SK-N-SH (cell line): ENCODE data around the gene SPAG9. TPM values are rescaled to one million over a fixed set of nuclear protein-coding genes. Genes with fewer than 3 reads are reported as not detected.
A peak's percentile ranks its signal among the peaks of the same experiment; 100 is the strongest.

Experiments
- CTCF ChIA-PET: fragments of 300-600, 350-600 bp; formaldehyde crosslinking; extraction: SDS; loops from one replicate; lab custom pipeline; 2021; lab: Yijun Ruan, JAX
- POLR2A ChIA-PET: fragments of 350-600 bp; sonication (Branson Sonifier 250); formaldehyde crosslinking; extraction: SDS; loops from one replicate; lab custom pipeline; 2020; ENCODE audit warnings: antibody characterized with exemption, inconsistent platforms; lab: Yijun Ruan, JAX
- DNase-seq: peaks from one replicate; pipeline ENCODE4 v3.0.0; 2012
- H2AFZ ChIP-seq: fragments of 200-600 bp; sonication (generic); 2 replicates; pipeline ENCODE4 v1.8.1; 2016; ENCODE audit warnings: antibody characterized with exemption, mild to moderate bottlenecking, low read depth
- H3F3A ChIP-seq: fragments of 200-600 bp; sonication (generic); replicated peaks from 2 replicates; pipeline ENCODE3; 2016; ENCODE audit warnings: antibody characterized with exemption, mild to moderate bottlenecking; ENCODE audit not compliant: insufficient read depth
- H3K27ac ChIP-seq, 2 experiments: fragments of 200-500 bp in 1 of 2; fragments of 200-600 bp in 1 of 2; sonication (Bioruptor generic) in 1 of 2; sonication (generic), shearing (Covaris generic) in 1 of 2; 2 replicates each; pipeline versions ENCODE4 v1.5.1 to v1.6.1; 2014 to 2016; ENCODE audit warnings: low read depth in 2 of 2, inconsistent platforms in 1 of 2, low read length in 1 of 2, mild to moderate bottlenecking in 1 of 2, mixed read lengths in 1 of 2
- H3K27me3 ChIP-seq: fragments of 200-600 bp; sonication (generic), shearing (Covaris generic); 2 replicates; pipeline ENCODE4 v1.6.1; 2016; ENCODE audit warnings: mixed run types; ENCODE audit not compliant: insufficient read depth
- H3K36me3 ChIP-seq, 2 experiments: fragments of 200-500 bp in 1 of 2; fragments of 200-600 bp in 1 of 2; sonication (Bioruptor generic) in 1 of 2; sonication (generic) in 1 of 2; replicated peaks in 1 of 2; 2 replicates each; pipeline versions ENCODE3 to v1.5.1; 2014 to 2016; ENCODE audit warnings: low read length in 1 of 2, mild to moderate bottlenecking in 1 of 2; ENCODE audit not compliant: insufficient read depth in 2 of 2, control insufficient read depth in 1 of 2
- H3K4me1 ChIP-seq, 2 experiments: fragments of 200-500 bp in 1 of 2; fragments of 200-600 bp in 1 of 2; sonication (Bioruptor generic) in 1 of 2; sonication (generic), shearing (Covaris generic) in 1 of 2; 2 replicates each; pipeline versions ENCODE4 v1.5.1 to v1.6.1; 2014 to 2016; ENCODE audit warnings: low read depth in 1 of 2, low read length in 1 of 2, mixed run types in 1 of 2; ENCODE audit not compliant: insufficient read depth in 2 of 2, control insufficient read depth in 1 of 2
- H3K4me2 ChIP-seq: fragments of 200-600 bp; sonication (generic), shearing (Covaris generic); 2 replicates; pipeline ENCODE4 v1.6.1; 2017; ENCODE audit warnings: mixed run types
- H3K4me3 ChIP-seq, 2 experiments: fragments of 200-500 bp in 1 of 2; fragments of 200-600 bp in 1 of 2; sonication (Bioruptor generic) in 1 of 2; sonication (generic), shearing (Covaris generic) in 1 of 2; 2 replicates each; pipeline versions ENCODE4 v1.5.1 to v1.8.1; 2014 to 2016; ENCODE audit warnings: low read depth in 2 of 2, inconsistent platforms in 1 of 2, low read length in 1 of 2, mild to moderate bottlenecking in 1 of 2, mixed read lengths in 1 of 2, moderate library complexity in 1 of 2
- H3K79me2 ChIP-seq: fragments of 200-600 bp; sonication (generic); 2 replicates; pipeline ENCODE4 v1.8.1; 2017; ENCODE audit warnings: mild to moderate bottlenecking; ENCODE audit not compliant: insufficient read depth
- H3K9ac ChIP-seq: fragments of 200-600 bp; sonication (generic); 2 replicates; pipeline ENCODE4 v1.6.1; 2017; ENCODE audit warnings: mixed run types
- H3K9me2 ChIP-seq: fragments of 200-600 bp; sonication (generic); 2 replicates; pipeline ENCODE4 v1.6.1; 2017; ENCODE audit warnings: mixed run types
- H3K9me3 ChIP-seq: fragments of 200-600 bp; sonication (generic); 2 replicates; pipeline ENCODE4 v1.6.1; 2017; ENCODE audit warnings: mixed run types, mild to moderate bottlenecking, moderate library complexity
- H4K20me1 ChIP-seq: fragments of 200-600 bp; sonication (generic); 2 replicates; pipeline ENCODE4 v1.6.1; 2017; ENCODE audit warnings: mild to moderate bottlenecking, mixed run types; ENCODE audit not compliant: insufficient read depth
- ELF1 ChIP-seq: IDR thresholded peaks from 2 replicates; pipeline ENCODE4 v1.4.0; 2012
- EP300 ChIP-seq, 2 experiments: IDR thresholded peaks; 2 replicates each; pipeline versions ENCODE4 v1.4.0 to v1.6.1; 2012; ENCODE audit warnings: borderline replicate concordance in 1 of 2, low read depth in 1 of 2, low read length in 1 of 2
- EZH2phosphoT487 ChIP-seq: fragments of 200-600 bp; sonication (generic); IDR thresholded peaks from 2 replicates; pipeline ENCODE4 v1.6.1; 2017; ENCODE audit warnings: low read depth, mixed run types, mild to moderate bottlenecking, antibody characterized with exemption, moderate library complexity, borderline replicate concordance
- FOSL2 ChIP-seq: IDR thresholded peaks from 2 replicates; pipeline ENCODE4 v1.4.0; 2012; ENCODE audit warnings: low read depth, mild to moderate bottlenecking, moderate library complexity, borderline replicate concordance
- FOXM1 ChIP-seq: IDR thresholded peaks from 2 replicates; pipeline ENCODE4 v1.4.0; 2012; ENCODE audit warnings: low read depth, mild to moderate bottlenecking
- GABPA ChIP-seq: IDR thresholded peaks from 2 replicates; pipeline ENCODE4 v1.4.0; 2012; ENCODE audit warnings: low read depth, mild to moderate bottlenecking
- IRF3 ChIP-seq: fragments of 150-350 bp; IDR thresholded peaks from 2 replicates; pipeline ENCODE4 v1.6.1; 2016; ENCODE audit warnings: mild to moderate bottlenecking, low read depth, low read length
- JUND ChIP-seq: IDR thresholded peaks from 2 replicates; pipeline ENCODE4 v1.4.0; 2012
- MEF2A ChIP-seq: IDR thresholded peaks from 2 replicates; pipeline ENCODE4 v1.4.0; 2012; ENCODE audit warnings: low read depth, borderline replicate concordance
- MXI1 ChIP-seq: IDR thresholded peaks from 2 replicates; pipeline ENCODE4 v1.6.1; 2012; ENCODE audit warnings: mild to moderate bottlenecking, low read depth, low read length, improper control_type of control experiment
- NFIC ChIP-seq: IDR thresholded peaks from 2 replicates; pipeline ENCODE4 v1.4.0; 2012; ENCODE audit warnings: borderline replicate concordance
- NRF1 ChIP-seq: IDR thresholded peaks from 2 replicates; pipeline ENCODE4 v1.6.1; 2012; ENCODE audit warnings: low read depth, mild to moderate bottlenecking, low read length
- RAD21 ChIP-seq: IDR thresholded peaks from 2 replicates; pipeline ENCODE4 v1.6.1; 2012; ENCODE audit warnings: mild to moderate bottlenecking, low read length
- RCOR1 ChIP-seq: fragments of 150-350 bp; IDR thresholded peaks from 2 replicates; pipeline ENCODE4 v1.6.1; 2017; ENCODE audit warnings: antibody characterized with exemption, low read length
- RXRA ChIP-seq: IDR thresholded peaks from 2 replicates; pipeline ENCODE4 v1.4.0; 2012; ENCODE audit warnings: low read depth, mild to moderate bottlenecking, borderline replicate concordance
- SMC3 ChIP-seq: IDR thresholded peaks from 2 replicates; pipeline ENCODE4 v1.6.1; 2012; ENCODE audit warnings: low read depth, low read length, improper control_type of control experiment
- TAF1 ChIP-seq: IDR thresholded peaks from 2 replicates; pipeline ENCODE4 v1.6.1; 2012; ENCODE audit warnings: low read depth, mild to moderate bottlenecking, low read length, moderate library complexity, borderline replicate concordance
- TEAD4 ChIP-seq: IDR thresholded peaks from 2 replicates; pipeline ENCODE4 v1.4.0; 2012; ENCODE audit warnings: mild to moderate bottlenecking, borderline replicate concordance; ENCODE audit not compliant: insufficient read depth
- USF1 ChIP-seq: IDR thresholded peaks from 2 replicates; pipeline ENCODE4 v1.4.0; 2012; ENCODE audit warnings: low read depth, borderline replicate concordance
- ZBTB33 ChIP-seq: IDR thresholded peaks from 2 replicates; pipeline ENCODE4 v1.4.0; 2012; ENCODE audit warnings: low read depth, borderline replicate concordance
- whole genome bisulfite sequencing: methylation state at CpG from one replicate; pipeline ENCODE4 v1.1.6; 2017; ENCODE audit warnings: low lambda C conversion rate; 5-methylcytosine and 5-hydroxymethylcytosine counted together
- polyA plus RNA-seq, 3 experiments: library from polyadenylated mRNA; depleted of rRNA; stranded (reverse); fragments of >200 nt; gene quantifications; 2 replicates each; pipeline ENCODE4 v1.2.3, GENCODE V29; 2012

The SPAG9 gene
- polyA plus RNA-seq, 1 of the 3 experiments (the other 2 are of a cell fraction), result 32.1 TPM

GRCh38 chr17:50920891-50921586 is 199.6 kb downstream of the SPAG9 start:
- Histone ChIP-seq H3F3A (peaks cover 3% of the 10 kb centered on the region), H3K4me2 (no peak overlapping the region), H3K36me3 (no peaks in the 10 kb centered on the region), H3K9me2 (no peaks in the 10 kb centered on the region), H3K4me1 (peaks cover 28 to 42% of the 10 kb centered on the region in 2 experiments), H3K79me2 (no peaks in the 10 kb centered on the region), H3K9ac (no peak overlapping the region), H2AFZ (no peak overlapping the region; the same call in 1 of the 2 replicates), H4K20me1 (no peaks in the 10 kb centered on the region), H3K9me3 (no peaks in the 10 kb centered on the region), H3K4me3 (no peak overlapping the region), H3K27ac (peak overlapping the region; percentile 61 to 80; a peak in 2 of 4 replicates), H3K27me3 (no peaks in the 10 kb centered on the region)
- ChIA-PET CTCF (interaction anchor here (0.8 to 6.7 kb wide), 6 partner anchors 15 to 69 kb away, joined by 3 to 34 read pairs (median 6); no protein-coding TSS in a partner anchor), POLR2A (interaction anchor here (0.8 to 13.7 kb wide), 6 partner anchors 10 to 56 kb away, joined by 3 to 166 read pairs (median 12); partner anchors contain the start of gene TOB1)
- no peak for TF ChIP-seq EZH2phosphoT487
- TF ChIP-seq NFIC, result no peak
- TF ChIP-seq GABPA, result no peak
- no peak for TF ChIP-seq TEAD4
- TF ChIP-seq IRF3, result no peak
- TF ChIP-seq FOSL2, result no peak
- no peak for TF ChIP-seq FOXM1
- TF ChIP-seq RXRA, result no peak
- no peak for TF ChIP-seq ELF1
- no peak for TF ChIP-seq EP300 (IDR thresholded peaks at IDR 0.05; ENCODE audit: borderline replicate concordance in 1 of 2, low read depth in 1 of 2, low read length in 1 of 2)
- TF ChIP-seq SMC3, result no peak
- TF ChIP-seq TAF1, result no peak
- no peak for TF ChIP-seq MXI1
- no peak for TF ChIP-seq ZBTB33
- TF ChIP-seq RAD21, result no peak
- TF ChIP-seq JUND, result no peak
- TF ChIP-seq USF1, result no peak
- no peak for TF ChIP-seq MEF2A
- no peak for TF ChIP-seq NRF1
- no peak for TF ChIP-seq RCOR1
- WGBS, result 95% methylated on average over 15 of the region's 16 CpGs
- no peak for DNase-seq
